ENCODE results near the gene EML3. TPM values are rescaled to one million over a fixed set of nuclear protein-coding genes. Genes with fewer than 3 reads are reported as not detected.

EML3 gene
- total and polyA plus RNA-seq, 2 of the 13 experiments (the other 11 are each of a cell fraction or from before 2014, with no cell fraction given): 10.6 to 12.3 TPM

DNA sequence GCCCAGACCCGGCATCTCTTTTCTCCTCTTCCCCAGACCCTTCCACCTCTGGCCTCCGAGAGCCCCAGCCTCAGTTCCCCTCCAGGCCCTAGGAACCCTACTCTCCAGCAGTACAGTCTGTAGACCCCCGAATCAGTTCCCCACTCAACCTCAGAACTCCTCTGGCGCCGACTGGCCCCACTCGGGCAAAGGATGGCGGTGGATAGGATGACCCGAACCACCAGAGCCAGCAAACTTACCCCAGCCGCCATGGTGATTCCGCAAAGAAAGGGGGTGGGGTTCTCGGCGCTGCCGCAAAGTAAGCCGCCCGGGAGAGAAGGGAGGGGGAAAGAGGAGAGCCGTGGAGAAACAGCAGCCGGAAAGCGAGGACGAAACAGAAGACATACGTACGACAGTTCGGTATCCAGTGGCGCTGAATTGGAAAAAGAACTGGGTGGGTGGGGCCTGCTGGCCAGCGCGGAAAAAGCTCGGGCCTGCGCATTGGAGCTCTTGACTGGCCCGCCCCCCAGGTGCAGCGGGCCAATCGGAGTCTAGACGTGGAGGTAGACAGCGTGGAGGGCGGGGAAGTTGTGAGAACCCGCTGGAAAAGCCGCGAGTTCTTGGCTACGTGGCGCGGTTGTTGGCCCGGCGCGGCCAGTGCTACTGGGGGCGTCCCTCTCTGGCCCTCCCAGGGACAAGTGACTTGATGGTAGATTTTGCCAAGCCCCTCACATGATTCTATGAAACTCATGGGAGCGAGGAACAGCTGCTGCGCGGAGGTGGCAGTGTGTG is 38.8 kb downstream of the EML3 start, which contains the start of gene EEF1G (continued):
- TF ChIP-seq AGO1 (IDR thresholded peaks at IDR 0.05; ENCODE audit: low read depth, low read length, poor library complexity, severe bottlenecking) (no peak), ZNF720 (CRISPR knock-in tag; IDR thresholded peaks at IDR 0.05) (no peak), FIP1L1 (IDR thresholded peaks at IDR 0.05; ENCODE audit: borderline replicate concordance, insufficient read depth, low read depth, low read length) (peak; percentile 87; the same call in 1 of the 2 replicates), ETV5 (CRISPR knock-in tag; IDR thresholded peaks at IDR 0.05; ENCODE audit: borderline replicate concordance) (no peak), ZNF333 (CRISPR knock-in tag; IDR thresholded peaks at IDR 0.05; ENCODE audit: borderline replicate concordance) (no peak), JARID2 (CRISPR knock-in tag; IDR thresholded peaks at IDR 0.05; ENCODE audit: insufficient replicate concordance) (no peak), ARID2 (CRISPR knock-in tag; IDR thresholded peaks at IDR 0.05; ENCODE audit: borderline replicate concordance) (no peak), NR2F1 (CRISPR knock-in tag; IDR thresholded peaks at IDR 0.05) (no peak), ZNF737 (CRISPR knock-in tag; IDR thresholded peaks at IDR 0.05; ENCODE audit: borderline replicate concordance) (no peak), HOXA7 (CRISPR knock-in tag; IDR thresholded peaks at IDR 0.05) (no peak), ZNF296 (CRISPR knock-in tag; conservative IDR thresholded peaks at IDR 0.05) (no peak)
- TF ChIP-seq, protein P1, sequence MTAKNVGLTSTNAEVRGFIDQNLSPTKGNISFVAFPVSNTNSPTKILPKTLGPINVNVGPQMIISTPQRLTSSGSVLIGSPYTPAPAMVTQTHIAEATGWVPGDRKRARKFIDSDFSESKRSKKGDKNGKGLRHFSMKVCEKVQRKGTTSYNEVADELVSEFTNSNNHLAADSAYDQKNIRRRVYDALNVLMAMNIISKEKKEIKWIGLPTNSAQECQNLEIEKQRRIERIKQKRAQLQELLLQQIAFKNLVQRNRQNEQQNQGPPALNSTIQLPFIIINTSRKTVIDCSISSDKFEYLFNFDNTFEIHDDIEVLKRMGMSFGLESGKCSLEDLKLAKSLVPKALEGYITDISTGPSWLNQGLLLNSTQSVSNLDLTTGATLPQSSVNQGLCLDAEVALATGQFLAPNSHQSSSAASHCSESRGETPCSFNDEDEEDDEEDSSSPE (CRISPR knock-in tag; IDR thresholded peaks at IDR 0.05): peak; percentile 72
- TF ChIP-seq, protein P2, sequence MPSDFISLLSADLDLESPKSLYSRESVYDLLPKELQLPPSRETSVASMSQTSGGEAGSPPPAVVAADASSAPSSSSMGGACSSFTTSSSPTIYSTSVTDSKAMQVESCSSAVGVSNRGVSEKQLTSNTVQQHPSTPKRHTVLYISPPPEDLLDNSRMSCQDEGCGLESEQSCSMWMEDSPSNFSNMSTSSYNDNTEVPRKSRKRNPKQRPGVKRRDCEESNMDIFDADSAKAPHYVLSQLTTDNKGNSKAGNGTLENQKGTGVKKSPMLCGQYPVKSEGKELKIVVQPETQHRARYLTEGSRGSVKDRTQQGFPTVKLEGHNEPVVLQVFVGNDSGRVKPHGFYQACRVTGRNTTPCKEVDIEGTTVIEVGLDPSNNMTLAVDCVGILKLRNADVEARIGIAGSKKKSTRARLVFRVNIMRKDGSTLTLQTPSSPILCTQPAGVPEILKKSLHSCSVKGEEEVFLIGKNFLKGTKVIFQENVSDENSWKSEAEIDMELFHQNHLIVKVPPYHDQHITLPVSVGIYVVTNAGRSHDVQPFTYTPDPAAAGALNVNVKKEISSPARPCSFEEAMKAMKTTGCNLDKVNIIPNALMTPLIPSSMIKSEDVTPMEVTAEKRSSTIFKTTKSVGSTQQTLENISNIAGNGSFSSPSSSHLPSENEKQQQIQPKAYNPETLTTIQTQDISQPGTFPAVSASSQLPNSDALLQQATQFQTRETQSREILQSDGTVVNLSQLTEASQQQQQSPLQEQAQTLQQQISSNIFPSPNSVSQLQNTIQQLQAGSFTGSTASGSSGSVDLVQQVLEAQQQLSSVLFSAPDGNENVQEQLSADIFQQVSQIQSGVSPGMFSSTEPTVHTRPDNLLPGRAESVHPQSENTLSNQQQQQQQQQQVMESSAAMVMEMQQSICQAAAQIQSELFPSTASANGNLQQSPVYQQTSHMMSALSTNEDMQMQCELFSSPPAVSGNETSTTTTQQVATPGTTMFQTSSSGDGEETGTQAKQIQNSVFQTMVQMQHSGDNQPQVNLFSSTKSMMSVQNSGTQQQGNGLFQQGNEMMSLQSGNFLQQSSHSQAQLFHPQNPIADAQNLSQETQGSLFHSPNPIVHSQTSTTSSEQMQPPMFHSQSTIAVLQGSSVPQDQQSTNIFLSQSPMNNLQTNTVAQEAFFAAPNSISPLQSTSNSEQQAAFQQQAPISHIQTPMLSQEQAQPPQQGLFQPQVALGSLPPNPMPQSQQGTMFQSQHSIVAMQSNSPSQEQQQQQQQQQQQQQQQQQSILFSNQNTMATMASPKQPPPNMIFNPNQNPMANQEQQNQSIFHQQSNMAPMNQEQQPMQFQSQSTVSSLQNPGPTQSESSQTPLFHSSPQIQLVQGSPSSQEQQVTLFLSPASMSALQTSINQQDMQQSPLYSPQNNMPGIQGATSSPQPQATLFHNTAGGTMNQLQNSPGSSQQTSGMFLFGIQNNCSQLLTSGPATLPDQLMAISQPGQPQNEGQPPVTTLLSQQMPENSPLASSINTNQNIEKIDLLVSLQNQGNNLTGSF (CRISPR knock-in tag; IDR thresholded peaks at IDR 0.05): peak; percentile 34; the same call in 1 of the 2 replicates
- TF ChIP-seq, protein P3, sequence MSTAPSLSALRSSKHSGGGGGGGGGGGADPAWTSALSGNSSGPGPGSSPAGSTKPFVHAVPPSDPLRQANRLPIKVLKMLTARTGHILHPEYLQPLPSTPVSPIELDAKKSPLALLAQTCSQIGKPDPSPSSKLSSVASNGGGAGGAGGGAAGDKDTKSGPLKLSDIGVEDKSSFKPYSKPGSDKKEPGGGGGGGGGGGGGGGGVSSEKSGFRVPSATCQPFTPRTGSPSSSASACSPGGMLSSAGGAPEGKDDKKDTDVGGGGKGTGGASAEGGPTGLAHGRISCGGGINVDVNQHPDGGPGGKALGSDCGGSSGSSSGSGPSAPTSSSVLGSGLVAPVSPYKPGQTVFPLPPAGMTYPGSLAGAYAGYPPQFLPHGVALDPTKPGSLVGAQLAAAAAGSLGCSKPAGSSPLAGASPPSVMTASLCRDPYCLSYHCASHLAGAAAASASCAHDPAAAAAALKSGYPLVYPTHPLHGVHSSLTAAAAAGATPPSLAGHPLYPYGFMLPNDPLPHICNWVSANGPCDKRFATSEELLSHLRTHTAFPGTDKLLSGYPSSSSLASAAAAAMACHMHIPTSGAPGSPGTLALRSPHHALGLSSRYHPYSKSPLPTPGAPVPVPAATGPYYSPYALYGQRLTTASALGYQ (CRISPR knock-in tag; IDR thresholded peaks at IDR 0.05): no peak
- TF ChIP-seq, protein P4, sequence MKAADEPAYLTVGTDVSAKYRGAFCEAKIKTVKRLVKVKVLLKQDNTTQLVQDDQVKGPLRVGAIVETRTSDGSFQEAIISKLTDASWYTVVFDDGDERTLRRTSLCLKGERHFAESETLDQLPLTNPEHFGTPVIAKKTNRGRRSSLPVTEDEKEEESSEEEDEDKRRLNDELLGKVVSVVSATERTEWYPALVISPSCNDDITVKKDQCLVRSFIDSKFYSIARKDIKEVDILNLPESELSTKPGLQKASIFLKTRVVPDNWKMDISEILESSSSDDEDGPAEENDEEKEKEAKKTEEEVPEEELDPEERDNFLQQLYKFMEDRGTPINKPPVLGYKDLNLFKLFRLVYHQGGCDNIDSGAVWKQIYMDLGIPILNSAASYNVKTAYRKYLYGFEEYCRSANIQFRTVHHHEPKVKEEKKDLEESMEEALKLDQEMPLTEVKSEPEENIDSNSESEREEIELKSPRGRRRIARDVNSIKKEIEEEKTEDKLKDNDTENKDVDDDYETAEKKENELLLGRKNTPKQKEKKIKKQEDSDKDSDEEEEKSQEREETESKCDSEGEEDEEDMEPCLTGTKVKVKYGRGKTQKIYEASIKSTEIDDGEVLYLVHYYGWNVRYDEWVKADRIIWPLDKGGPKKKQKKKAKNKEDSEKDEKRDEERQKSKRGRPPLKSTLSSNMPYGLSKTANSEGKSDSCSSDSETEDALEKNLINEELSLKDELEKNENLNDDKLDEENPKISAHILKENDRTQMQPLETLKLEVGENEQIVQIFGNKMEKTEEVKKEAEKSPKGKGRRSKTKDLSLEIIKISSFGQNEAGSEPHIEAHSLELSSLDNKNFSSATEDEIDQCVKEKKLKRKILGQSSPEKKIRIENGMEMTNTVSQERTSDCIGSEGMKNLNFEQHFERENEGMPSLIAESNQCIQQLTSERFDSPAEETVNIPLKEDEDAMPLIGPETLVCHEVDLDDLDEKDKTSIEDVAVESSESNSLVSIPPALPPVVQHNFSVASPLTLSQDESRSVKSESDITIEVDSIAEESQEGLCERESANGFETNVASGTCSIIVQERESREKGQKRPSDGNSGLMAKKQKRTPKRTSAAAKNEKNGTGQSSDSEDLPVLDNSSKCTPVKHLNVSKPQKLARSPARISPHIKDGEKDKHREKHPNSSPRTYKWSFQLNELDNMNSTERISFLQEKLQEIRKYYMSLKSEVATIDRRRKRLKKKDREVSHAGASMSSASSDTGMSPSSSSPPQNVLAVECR (CRISPR knock-in tag; IDR thresholded peaks at IDR 0.05; ENCODE audit: borderline replicate concordance): peak; percentile 78; the same call in 1 of the 2 replicates

Data from HepG2 (cell line).